OCI-LY7 (cell line): Measurements from ENCODE around the gene LCA5. TPM values are rescaled to one million over a fixed set of nuclear protein-coding genes. Genes with fewer than 3 reads are reported as not detected.
"Not testable (repeated sequence)": the region's sequence is repeated elsewhere in the genome, so short reads cannot be mapped to it uniquely, and the experiment has no call there.

Source experiments
- BruUV-seq: library from RNA; stranded (reverse); fragments of 400-500 nt; replicated peaks from 2 replicates; lab custom pipeline; 2021; lab: Mats Ljungman, UMichigan
- CTCF ChIA-PET: fragments of 300-600 bp; sonication (Branson Sonifier 250); formaldehyde crosslinking; loops from one replicate; lab custom pipeline; 2022; ENCODE audit warnings: antibody characterized with exemption; ENCODE audit not compliant: unreplicated experiment; lab: Charles Lee
- POLR2A ChIA-PET: fragments of 300-600 bp; sonication (Branson Sonifier 250); formaldehyde crosslinking; loops from one replicate; lab custom pipeline; 2022; ENCODE audit warnings: antibody characterized with exemption; lab: Charles Lee
- DNase-seq: peaks from one replicate; pipeline ENCODE4 v3.0.0-alpha.2; 2015; ENCODE audit warnings: low spot score
- H2AFZ ChIP-seq: fragments of 200-600 bp; sonication (generic), shearing (Covaris generic); 2 replicates; pipeline ENCODE4 v1.6.1; 2014; ENCODE audit warnings: mild to moderate bottlenecking, antibody characterized with exemption, low read length, moderate library complexity
- H3K27ac ChIP-seq: fragments of 200-600 bp; sonication (generic); 2 replicates; pipeline ENCODE4 v1.5.1; 2014; ENCODE audit warnings: mixed run types, low read depth, mild to moderate bottlenecking, moderate library complexity, low read length, inconsistent platforms; ENCODE audit not compliant: poor library complexity, severe bottlenecking
- H3K36me3 ChIP-seq: fragments of 200-600 bp; sonication (generic); 2 replicates; pipeline ENCODE4 v1.6.1; 2014; ENCODE audit warnings: mild to moderate bottlenecking, antibody characterized with exemption, low read length, moderate library complexity, mixed read lengths; ENCODE audit not compliant: insufficient read depth
- H3K4me1 ChIP-seq: fragments of 200-600 bp; sonication (generic); 2 replicates; pipeline ENCODE4 v1.5.1; 2014; ENCODE audit warnings: mild to moderate bottlenecking, low read length; ENCODE audit not compliant: insufficient read depth, poor library complexity, severe bottlenecking
- H3K4me2 ChIP-seq: fragments of 200-600 bp; sonication (generic); 2 replicates; pipeline ENCODE4 v1.6.1; 2014; ENCODE audit warnings: mild to moderate bottlenecking, low read length
- H3K4me3 ChIP-seq: fragments of 200-600 bp; sonication (generic); 2 replicates; pipeline ENCODE4 v1.5.1; 2014; ENCODE audit warnings: mild to moderate bottlenecking, low read depth, low read length; ENCODE audit not compliant: poor library complexity, severe bottlenecking
- H3K79me2 ChIP-seq: fragments of 200-600 bp; sonication (generic); 2 replicates; pipeline ENCODE4 v1.6.1; 2016; ENCODE audit warnings: low read depth, mild to moderate bottlenecking, low read length, moderate library complexity, mixed read lengths; ENCODE audit not compliant: insufficient read depth
- H3K9me2 ChIP-seq: fragments of 200-600 bp; sonication (generic); 2 replicates; pipeline ENCODE4 v1.6.1; 2016; ENCODE audit warnings: mild to moderate bottlenecking, low read length, mixed read lengths; ENCODE audit not compliant: insufficient read depth
- H3K9me3 ChIP-seq: fragments of 200-600 bp; sonication (generic); 2 replicates; pipeline ENCODE4 v1.6.1; 2014; ENCODE audit warnings: mild to moderate bottlenecking, mixed run types, low read length, mixed read lengths
- H4K20me1 ChIP-seq: fragments of 200-600 bp; sonication (generic); 2 replicates; pipeline ENCODE4 v1.6.1; 2014; ENCODE audit warnings: mild to moderate bottlenecking, antibody characterized with exemption, low read length, moderate library complexity, mixed read lengths; ENCODE audit not compliant: insufficient read depth
- CTCF ChIP-seq: fragments of 200-600 bp; sonication (generic); conservative IDR thresholded peaks from 2 replicates; pipeline ENCODE4 v1.5.1; 2014; ENCODE audit warnings: mild to moderate bottlenecking, antibody characterized with exemption, low read length, moderate library complexity, mixed read lengths
- EZH2phosphoT487 ChIP-seq: fragments of 200-600 bp; sonication (generic); IDR thresholded peaks from 2 replicates; pipeline ENCODE4 v1.6.1; 2018; ENCODE audit warnings: low read depth, borderline replicate concordance, mild to moderate bottlenecking, mixed run types, antibody characterized with exemption, low read length, moderate library complexity, mixed read lengths
- intact Hi-C: fragments of 100-400 bp; cut with micrococcal nuclease; formaldehyde crosslinking; loops from one replicate; pipeline ENCODE4 v1.10.0; 2022; ENCODE audit not compliant: unreplicated experiment
- total RNA-seq, 2 experiments: library from RNA; depleted of rRNA in 1 of 2; stranded (reverse); fragments of >200 nt in 1 of 2; shearing (Covaris generic) in 1 of 2; gene quantifications; 2 replicates each; pipeline ENCODE4 v1.2.3, GENCODE V29; 2014 to 2022

The LCA5 gene
- total RNA-seq, 2 experiments from 2014 or later, result 1.3 to 2.0 TPM

DNA sequence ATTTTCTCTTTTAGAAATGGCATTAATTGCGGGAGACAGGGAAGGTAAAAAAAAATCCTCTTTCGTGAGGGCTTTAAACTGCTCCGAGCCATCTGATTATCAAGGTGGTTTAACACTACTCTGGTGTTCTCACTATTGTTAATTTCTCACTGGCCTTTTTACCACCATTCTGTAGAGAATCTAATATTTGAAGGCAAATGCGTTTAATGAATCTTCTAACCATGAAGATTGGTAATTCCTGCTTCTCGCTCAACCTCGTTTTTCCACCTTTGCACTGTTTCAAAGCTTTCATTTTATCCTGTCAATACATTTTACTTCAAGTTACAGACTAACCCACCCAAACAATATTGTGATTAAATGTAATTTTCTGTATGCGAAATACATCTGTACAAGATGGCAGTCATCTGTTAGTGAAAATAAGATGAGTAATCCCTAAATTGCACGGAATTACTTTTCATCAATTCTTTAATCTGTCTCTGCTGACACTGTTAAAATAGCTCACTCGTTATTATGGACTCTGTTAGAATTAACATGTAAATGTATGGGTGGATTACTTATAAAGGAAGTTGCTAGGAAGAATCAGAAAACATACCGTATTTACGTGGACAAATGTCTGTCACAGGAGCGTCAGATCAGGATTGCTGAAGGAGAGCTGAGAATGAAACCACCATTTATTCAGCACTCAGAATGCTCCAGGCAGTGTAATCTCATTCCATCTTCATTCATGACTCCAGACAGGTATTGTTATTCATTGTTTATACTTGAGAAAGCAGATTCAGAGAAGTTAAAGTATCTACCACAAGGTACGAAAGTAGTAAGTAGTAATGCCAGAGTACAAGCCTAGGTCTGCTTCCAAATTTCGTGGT is 1.1 kb upstream of the LCA5 start:
- Histone ChIP-seq H3K9me2 (no peaks in the 10 kb centered on the region), H3K4me1 (peaks cover 14% of the 10 kb centered on the region), H2AFZ (peak overlapping the region; percentile 95; the same call in 1 of the 2 replicates), H3K27ac (no peak overlapping the region), H4K20me1 (no peaks in the 10 kb centered on the region), H3K4me3 (peak overlapping the region; percentile 69), H3K4me2 (peak overlapping the region; percentile 74), H3K79me2 (no peaks in the 10 kb centered on the region), H3K36me3 (no peaks in the 10 kb centered on the region), H3K9me3 (no peaks in the 10 kb centered on the region)
- intact Hi-C loops, result loop anchor here (5.0 kb wide), 1 partner anchor 671 kb away; the partner anchor contains the start of gene IRAK1BP1
- TF ChIP-seq EZH2phosphoT487 (no peak), CTCF (no peak)
- CTCF ChIA-PET, result no interaction called here
- BruUV-seq, result no TSS peak
- no peak for DNase-seq
- POLR2A ChIA-PET, result interaction anchor here (2.4 kb wide), 1 partner anchor 460 kb away, joined by 6 read pairs; the partner anchor contains the start of gene PHIP

- no peaks in the 10 kb centered on the region for H3K36me3 ChIP-seq
- no peaks in the 10 kb centered on the region for H4K20me1 ChIP-seq
- intact Hi-C loops, result loop anchor here (2.0 to 5.0 kb wide), 3 partner anchors 304 to 669 kb away; partner anchors contain the start of genes IRAK1BP1 and PHIP
- DNase-seq, result peak; percentile 8
- peak overlapping the region; percentile 69 for H3K4me3 ChIP-seq
- CTCF ChIA-PET, result no interaction called here
- peak overlapping the region; percentile 95 for H2AFZ ChIP-seq
- no peak overlapping the region for H3K27ac ChIP-seq
- POLR2A ChIA-PET, result interaction anchor here (0.7 to 2.4 kb wide), 8 partner anchors 9 to 670 kb away, joined by 3 to 10 read pairs (median 4); partner anchors contain the start of genes IRAK1BP1 and PHIP
- peaks cover 14% of the 10 kb centered on the region for H3K4me1 ChIP-seq
- H3K9me2 ChIP-seq, result no peaks in the 10 kb centered on the region
- peak overlapping the region; percentile 74 for H3K4me2 ChIP-seq
- H3K79me2 ChIP-seq, result no peaks in the 10 kb centered on the region
- H3K9me3 ChIP-seq, result no peaks in the 10 kb centered on the region
- no peak for TF ChIP-seq CTCF
- no peak for TF ChIP-seq EZH2phosphoT487
- BruUV-seq, result no TSS peak
Measured at GRCh38 chr6:79536585-79536953, 661 bp downstream of the LCA5 start.

DNA sequence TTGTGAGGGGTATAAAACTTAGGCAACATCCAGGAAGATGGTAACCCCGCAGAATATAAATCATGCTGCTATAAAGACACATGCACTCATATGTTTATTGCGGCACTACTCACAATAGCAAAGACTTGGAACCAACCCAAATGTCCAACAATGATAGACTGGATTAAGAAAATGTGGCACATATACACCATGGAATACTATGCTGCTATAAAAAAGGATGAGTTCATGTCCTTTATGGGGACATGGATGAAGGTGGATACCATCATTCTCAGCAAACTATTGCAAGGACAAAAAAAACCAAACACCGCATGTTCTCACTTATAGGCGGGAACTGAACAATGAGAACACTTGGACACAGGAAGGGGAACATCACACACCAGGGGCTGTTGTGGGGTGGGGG is 7.7 kb downstream of the LCA5 start:
- H3K4me1 ChIP-seq, H3K36me3 ChIP-seq, H2AFZ ChIP-seq, H3K4me2 ChIP-seq, CTCF ChIA-PET, H3K4me3 ChIP-seq, DNase-seq, BruUV-seq, H4K20me1 ChIP-seq, intact Hi-C loops, H3K9me3 ChIP-seq, H3K9me2 ChIP-seq, H3K27ac ChIP-seq, H3K79me2 ChIP-seq, POLR2A ChIA-PET: not testable (repeated sequence)
